Eye (tissue), 1 donor: Measurements from ENCODE around the gene EME2.
"Not testable (repeated sequence)": the region's sequence is repeated elsewhere in the genome, so short reads cannot be mapped to it uniquely, and the experiment has no call there.

ENCODE experiments used
- DNase-seq: peaks from one replicate; pipeline ENCODE4 v3.0.0-alpha.2; 2015

Gene EME2

DNA sequence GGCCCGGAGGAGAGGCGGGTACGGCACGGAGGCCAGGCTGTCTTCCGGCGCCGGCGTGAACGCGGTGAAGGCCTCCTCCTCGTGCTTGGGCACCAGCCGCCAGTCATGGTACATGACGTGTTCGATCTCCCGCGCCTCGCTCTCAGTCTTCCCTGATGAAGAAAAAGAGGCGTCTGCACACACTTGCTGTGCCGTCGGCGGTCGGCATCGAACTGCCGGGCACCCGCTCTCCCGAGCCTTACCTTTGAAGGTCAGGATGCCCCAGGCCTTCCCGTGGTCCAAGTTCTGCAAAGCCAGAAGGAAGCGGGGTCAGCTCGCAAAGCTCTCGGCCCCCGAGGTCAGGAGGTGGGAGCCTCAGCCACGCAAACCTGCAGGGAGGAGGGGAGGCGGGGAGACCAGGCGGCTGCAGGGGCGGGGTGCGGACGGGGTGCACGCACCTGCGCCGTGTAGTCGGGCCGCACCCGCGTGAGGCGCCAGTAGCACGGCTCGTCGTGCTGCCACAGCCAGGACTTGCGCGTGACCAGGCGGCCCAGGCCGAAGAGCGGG, at the start of gene EME2:
Gene EME2, plus strand, starts transcription at position 449 of the 546 bp plus-strand sequence. CDS start 418 bp downstream, outside the sequence.
- DNase-seq = peak; percentile 46

- DNase-seq = peak; percentile 67
Measured at GRCh38 chr16:1723450-1724147, 49.0 kb upstream of the EME2 start.

- DNase-seq = no peak
Measured at GRCh38 chr16:1724491-1724890, 48.1 kb upstream of the EME2 start.

DNA sequence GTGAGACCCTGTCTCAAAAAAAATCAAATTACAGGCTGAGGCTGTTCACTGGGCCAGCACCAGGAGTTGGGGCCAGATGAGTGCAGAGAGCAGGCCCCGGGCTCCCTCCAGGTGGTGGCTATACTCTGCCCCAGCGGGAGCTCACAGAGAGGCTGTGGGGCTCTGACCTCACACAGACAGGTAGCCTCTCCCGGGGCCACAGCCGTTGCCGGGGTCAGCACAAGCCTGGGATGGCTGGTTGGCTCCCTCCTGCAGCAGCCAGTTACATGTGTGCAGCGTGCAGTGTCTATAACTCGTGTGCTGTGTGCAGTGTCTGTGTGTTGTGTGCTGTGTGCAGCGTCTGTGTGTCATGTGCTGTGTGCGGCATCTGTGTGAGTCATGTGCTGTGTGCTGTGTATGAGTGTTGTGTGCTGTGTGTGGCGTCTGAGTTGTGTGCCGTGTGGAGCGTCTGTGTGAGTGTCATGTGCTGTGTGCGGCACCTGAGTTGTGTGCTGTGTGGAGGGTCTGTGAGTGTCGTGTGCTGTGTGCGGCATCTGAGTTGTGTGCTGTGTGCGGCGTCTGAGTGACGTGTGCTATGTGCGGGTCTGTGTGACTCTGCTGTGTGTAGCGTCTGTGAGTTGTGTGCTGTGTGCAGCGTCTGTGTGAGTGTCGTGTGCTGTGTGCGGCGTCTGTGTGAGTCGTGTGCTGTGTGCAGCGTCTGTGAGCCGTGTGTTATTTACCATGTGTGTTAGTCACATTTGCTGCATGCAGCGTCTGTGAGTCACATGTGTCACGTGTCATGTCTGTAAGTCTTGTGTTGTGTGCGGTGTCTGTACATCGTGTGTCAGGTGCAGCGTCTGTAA, 45.7 kb upstream of the EME2 start:
- no peak for DNase-seq

DNA sequence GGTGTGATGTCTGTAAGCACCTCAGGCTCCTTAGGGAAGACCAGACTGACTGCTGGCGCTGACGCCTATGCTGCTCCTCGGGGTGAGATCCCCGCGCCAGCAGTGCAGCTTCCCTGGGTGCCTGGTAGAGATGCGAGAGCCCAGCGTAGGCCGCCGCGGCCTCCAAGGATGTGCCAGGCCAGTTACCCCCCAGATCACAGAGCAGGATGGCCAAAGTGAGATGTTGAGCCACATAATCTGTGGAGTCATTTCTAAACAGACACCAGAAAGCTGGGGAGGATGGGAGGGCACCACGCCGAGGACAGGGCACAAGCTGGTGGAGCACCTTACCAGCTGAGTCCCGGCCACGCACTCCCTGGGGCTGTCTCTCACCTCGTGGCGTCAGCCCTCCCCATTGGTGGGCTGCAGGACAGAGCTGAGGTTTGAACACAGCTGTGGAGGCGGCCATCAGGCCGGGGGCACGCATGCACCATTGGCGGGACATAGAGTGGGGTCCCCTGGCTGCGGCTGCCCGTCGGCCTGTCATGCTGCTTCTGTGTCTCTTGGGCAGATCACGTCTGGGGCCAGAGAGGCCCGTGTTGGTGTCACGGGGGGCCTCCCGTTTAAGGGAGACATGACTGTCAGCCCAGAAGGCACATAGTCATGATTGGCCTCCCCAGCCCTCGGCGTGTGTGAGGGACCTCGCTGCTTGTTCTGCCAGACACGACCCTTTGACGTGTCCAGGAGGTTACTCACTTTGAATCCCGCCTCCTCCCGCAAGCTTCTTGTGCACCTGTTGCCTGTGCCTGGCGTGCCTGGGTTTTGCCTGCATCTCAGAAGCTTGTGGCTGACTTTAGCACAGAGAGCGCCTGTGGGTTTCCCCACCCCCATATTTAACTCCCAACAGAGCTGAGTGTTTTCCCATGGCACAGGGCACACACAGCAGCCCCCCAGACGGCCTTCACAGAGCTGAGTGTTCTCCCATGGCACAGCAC, 44.7 kb upstream of the EME2 start:
- DNase-seq = no peak

DNA sequence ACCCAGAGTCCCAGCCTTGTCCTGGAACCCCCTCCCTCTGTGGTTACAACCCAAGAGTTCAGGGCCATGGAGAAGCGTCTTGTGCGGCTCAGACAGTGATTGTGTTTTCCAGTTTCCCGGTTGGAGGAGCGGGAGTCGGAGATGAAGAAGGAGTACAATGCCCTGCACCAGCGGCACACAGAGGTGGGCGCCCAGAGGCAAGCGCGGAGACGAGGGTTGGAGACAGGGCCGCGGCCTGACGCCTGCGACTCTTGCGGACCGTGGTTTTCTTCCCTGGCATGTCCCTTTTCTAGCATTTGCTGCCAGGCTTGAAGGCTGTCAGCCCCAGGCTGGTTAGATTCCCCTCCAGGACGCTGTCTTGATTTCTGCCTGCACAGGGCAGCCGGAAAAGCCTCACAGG, 43.6 kb upstream of the EME2 start:
- DNase-seq = no peak

- DNase-seq = no peak
Measured at GRCh38 chr16:1729445-1729844, 43.2 kb upstream of the EME2 start.

GRCh38 chr16:1731073-1731472, 41.5 kb upstream of the EME2 start:
- no peak for DNase-seq

DNA sequence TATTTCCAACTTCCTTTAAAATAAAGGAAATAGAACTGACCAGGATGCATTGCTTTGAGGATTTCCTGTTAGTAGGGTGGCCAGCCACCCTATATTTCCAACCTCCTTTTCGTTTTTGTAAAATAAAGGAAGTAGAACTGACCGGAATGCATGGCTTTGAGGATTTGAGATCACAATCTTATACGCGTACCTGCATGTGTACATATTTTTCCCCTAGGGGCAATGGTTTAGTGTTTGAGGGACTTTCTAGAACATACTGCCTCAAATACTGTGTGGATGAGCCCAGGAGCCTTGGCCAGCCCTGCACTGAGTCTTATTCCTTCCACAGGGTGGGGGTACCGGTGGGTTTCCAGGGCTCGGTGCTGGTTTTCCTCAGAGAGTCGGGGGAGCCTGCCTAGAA, 41.0 kb upstream of the EME2 start:
- DNase-seq = no peak

DNA sequence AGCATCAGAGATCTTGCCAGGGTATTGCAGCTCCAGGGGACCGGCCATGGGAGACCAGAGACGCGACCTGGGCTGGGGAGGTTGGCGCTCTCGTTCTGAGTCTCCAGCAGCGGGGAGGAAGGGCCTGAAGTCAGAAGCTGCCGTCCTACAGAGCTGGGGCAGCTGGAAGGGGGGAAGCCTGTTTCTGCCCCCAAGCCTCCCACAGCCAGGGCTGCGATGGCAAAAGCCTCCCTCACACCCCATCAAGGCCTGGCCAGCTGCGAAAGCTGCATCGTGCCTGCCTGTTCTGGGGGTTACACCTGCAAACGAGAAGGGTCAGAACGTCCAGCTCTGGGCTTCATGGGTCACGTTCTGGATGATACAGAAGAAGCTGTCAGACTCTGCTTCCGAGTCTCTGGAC, 40.5 kb upstream of the EME2 start:
- no peak for DNase-seq

DNA sequence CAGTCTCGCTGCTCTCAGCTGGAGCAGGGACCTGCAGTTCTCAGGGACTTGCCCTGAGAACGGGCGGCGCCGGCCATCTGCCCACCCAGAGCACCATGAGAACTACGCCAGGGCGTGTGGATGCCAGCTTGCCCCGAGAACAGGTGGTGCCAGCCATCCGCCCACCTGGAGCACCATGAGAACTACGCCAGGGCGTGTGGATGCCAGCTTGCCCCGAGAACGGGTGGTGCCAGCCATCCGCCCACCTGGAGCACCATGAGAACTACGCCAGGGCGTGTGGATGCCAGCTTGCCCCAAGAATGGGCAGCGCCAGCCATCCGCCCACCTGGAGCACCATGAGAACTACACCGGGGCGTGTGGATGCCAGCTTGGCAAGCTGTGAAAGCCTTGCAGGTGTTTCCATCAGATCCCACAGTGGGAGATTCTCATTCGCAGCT, 40.0 kb upstream of the EME2 start:
- DNase-seq = not testable (repeated sequence)

- no peak for DNase-seq
Measured at GRCh38 chr16:1734123-1734522, 38.5 kb upstream of the EME2 start.

DNA sequence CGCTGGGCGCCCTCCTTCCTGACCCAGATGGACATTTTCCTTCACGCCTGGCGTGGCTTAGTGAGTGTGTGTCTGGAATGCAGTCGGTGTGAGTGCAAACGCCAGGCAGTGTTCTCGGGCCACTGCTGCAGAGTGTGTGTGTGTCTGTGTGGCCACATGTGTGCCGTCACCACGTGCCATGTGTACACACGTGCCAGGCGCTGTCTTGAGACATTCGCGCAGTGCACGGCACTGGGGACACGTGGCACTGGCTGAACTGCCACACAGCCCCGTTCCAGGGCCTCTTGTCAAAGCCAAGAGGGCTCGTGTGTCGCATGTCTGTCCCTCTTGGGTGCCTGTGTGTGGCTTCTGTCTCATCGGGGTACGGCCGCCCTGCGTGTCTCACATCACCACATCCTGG, 37.8 kb upstream of the EME2 start:
- no peak for DNase-seq

- DNase-seq = no peak
Measured at GRCh38 chr16:1740234-1740633, 32.4 kb upstream of the EME2 start.

- no peak for DNase-seq
Measured at GRCh38 chr16:1740781-1741490, 31.7 kb upstream of the EME2 start.

DNA sequence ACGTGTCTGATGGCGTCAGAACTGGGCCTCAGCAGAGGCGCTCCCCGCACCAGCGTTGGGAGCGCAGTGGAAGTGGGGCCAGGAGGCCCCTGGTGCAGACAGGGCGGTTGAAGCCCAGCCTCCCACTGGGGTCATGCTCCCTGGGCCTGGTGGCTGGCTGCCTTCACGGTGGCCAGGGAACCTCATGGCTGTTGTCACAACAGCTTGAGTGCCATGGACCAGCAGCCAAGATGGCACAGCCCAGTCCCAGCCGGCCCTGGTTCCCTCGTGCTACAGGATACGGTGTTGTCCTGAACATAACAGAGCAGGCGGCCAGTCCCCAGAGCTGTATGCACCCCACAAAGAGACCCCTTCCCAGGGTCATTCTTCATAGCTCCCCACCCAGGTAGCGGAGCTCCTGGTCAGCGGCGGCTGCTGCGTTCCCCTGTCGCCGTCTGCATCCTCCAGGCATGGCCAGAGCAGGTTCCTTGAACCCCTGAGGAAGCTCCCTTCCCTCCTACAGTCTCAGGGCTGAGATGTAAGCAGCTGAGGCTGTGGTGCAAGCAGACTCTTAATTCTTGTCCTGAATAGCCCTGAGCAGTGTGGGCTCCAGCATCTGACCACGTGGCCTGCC, 31.0 kb upstream of the EME2 start:
- no peak for DNase-seq

DNA sequence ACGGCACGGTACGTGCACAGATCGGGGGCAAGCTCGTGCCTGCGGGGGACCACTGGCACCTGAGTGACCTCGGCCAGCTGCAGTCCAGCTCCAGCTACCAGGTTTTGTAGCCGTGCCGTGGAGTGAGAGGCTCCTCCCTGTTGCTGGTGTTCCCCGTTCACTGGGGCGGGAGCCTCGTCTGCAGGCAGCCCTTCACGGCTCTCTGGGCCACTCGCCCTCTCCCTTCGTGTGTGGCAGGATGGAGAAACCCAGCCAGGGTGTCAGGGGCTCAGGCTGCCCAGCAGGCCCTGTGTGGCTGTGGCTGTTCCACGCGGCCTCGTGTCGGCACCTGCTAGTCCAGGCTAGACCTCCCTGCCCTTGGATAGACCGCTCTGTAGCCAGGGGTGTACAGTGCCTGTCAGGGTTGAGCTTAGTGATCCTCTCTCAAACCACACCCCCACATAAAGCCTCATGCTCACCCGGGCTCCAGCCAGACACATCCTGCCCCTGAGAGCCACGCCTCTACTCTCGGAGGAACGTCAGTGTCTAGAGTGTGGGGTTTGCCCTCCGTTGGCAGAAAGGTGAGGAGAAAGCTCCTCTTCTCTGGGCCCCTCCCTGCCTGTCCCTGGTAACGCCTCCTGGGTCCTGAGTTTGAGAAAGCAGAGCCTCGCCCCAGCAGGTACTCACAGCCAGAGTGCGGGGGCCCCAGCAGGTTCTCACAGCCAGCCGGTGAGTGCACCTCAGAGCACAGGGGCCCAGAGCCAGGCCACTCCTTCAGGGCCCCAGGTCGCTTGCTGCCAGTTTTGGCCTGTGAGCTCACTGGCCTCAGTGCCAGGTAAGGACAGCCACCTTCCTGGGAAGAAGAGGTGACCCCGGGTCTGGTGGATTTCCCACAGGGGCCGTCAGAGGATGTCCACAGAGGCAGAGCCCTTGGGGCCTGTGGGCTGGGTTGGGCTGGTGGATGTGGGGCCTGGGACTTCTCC, 29.0 kb upstream of the EME2 start:
- DNase-seq = no peak

DNA sequence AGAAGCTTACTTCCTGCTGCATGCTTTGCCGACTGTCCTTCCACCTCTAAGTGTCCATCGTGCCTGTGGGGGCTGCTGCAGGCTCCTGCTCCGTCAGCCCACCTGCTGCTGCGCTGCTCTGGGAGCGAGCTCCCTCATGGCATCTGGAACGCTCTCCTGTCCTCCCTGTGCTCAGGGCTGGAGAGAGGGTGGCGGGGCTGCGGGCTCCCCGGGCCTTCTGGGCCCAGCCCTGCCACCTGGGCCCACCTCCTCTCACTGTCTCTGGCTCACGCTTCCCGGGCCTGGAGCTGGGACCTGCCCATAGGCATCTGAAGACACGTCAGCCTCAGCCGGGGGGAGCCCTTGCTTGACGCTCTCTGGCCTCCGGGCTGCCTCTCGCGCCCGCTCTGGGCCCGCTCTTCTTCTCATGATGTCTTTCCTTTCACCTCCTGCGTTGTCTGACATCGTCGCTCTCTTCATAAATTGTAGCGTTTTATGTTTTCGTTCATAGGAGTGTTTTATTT, 28.2 kb upstream of the EME2 start:
- DNase-seq = no peak

DNA sequence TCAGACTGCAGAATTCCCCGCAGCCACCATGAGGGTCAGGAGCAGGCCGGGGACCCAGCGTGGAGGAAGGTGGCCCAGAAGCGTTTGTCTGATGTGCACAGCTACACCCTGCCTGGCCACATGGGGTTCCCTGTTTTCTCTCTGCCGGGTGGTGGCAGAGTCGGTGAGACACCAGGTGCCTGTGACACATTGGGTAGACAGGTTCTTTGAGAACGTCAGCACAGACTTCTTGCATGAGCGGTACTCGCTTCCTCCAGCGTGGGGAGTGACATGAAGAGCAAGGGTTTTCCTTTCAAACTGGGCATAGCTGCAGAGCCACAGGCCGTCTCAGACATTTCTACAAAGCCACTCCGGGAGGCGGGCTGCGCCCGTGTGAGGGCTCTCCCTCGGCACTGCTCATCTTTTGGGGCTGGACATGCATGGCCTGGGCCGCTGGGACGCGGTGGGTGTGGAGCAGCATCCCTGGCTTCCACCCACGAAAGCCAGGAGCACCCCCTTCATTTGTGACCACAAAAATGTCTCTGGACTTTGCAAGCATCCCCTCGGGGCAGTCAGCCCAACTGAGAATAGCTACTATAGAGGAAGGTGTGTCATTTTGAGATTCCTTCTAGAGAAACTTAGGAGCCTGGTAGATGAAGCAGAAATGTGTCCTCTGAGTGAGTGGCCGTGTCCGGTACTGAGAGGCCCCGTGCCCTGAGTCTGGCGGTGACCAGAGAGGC, 27.3 kb upstream of the EME2 start:
- DNase-seq = no peak
